Adipose tissue (tissue), 3 donors: Measurements from ENCODE around the gene LSM4. TPM values are rescaled to one million over a fixed set of nuclear protein-coding genes. Genes with fewer than 3 reads are reported as not detected.

Source experiments
- H3K27ac ChIP-seq: one replicate; pipeline ENCODE4 v1.5.1; 2013; ENCODE audit warnings: low read depth, low read length
- WGBS, 3 donors: extraction: QIAGEN DNeasy Blood & Tissue Kit; methylation state at CpG; one replicate each; pipeline ENCODE4 v1.1.7; 2013; 5-methylcytosine and 5-hydroxymethylcytosine counted together
- polyA plus RNA-seq, 3 donors: library from polyadenylated mRNA; stranded (reverse); fragments of 200-250 nt; gene quantifications; one replicate each; pipeline ENCODE4 v1.2.3, GENCODE V29; 2013
- donor health status: healthy with polysubstance abuse.
- donor health status: Bipolar disorder and iron deficiency.
- donor health status: healthy.

Gene LSM4
- polyA plus RNA-seq, 3 donors: 46.3 to 118 (median 100) TPM

DNA sequence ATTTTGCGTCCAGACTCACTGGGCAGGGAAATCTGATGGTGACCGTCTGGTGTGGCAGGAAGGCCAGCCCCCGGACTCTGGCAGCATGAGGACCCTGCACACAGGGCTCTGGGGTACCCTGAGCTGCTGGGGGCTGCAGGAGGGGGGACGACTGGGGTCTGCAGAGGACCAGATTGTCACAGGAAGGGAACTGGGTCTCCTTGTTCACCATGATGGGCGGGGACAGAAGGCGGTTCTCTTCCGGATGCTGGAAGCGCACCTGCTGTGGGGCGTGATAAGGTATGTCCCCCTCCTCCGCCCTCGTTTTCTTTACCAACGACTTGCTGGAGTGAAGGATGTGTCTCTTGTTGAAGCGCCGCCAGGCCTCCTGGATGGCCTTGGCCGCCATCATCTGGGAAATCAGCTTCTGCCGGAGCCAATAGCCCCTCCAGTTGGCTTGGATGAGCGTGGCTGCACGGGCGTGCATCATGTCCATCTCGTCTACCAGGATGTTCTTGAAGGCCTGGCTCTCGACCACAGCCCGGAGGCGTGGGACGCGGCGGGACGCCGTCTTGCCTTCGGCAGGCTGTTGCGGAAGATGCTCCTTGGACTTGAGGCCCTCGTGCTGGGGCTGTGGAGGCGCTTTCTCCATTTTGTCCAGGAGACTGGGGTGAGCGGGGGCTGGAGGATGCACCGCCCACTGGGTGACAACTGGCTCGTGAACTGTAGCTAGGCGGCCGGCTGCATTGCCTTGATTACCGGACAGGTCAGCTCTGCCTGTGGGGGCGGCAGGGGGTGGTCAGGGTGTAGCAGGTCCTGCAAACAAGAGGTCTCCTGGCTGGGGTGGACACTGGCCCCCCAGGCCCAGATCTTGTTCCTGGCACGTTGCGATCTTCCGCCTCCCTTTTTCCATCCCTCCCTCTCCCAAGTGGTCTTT lies 55.8 kb downstream of the LSM4 start:
- no peak overlapping the region for H3K27ac ChIP-seq
- 92 to 93% (median 92%) methylated on average over 42 of the region's 42 CpGs for WGBS, 3 donors

- H3K27ac ChIP-seq: no peak overlapping the region
- 90 to 94% (median 92%) methylated on average over 7 of the region's 7 CpGs for WGBS, 3 donors
Measured at GRCh38 chr19:18265582-18265981, 57.3 kb downstream of the LSM4 start.

DNA sequence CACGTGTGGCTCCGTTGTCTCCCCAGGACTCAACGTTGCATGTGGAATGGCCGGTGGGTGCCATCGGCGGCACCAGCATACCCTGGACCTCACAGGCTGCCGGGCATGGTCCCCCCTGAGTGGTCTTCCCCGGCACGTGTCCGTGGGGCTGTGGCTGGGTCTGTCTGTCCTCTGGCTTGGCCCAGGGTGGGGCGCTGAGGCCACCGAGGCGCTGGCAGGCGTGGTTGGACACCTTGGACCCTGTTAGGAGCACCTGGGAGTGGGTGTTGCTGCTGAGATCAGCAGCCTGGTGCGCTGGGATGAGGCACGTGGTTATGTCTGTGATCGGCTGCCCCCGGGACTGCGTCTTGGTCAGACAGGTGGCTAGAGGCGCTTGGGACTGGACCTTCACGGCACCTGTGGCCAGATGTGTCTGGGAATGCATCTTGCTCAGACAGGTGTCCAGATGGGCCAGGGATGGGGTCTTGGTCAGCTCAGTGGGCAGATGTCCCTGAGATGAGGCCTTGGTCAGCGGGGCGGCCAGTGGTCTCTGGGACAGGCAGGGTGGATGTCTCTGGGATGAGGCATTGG lies 57.8 kb downstream of the LSM4 start:
- H3K27ac ChIP-seq: no peak overlapping the region
- WGBS, 3 donors: 93 to 95% (median 94%) methylated on average over 22 to 23 of the region's 23 CpGs

DNA sequence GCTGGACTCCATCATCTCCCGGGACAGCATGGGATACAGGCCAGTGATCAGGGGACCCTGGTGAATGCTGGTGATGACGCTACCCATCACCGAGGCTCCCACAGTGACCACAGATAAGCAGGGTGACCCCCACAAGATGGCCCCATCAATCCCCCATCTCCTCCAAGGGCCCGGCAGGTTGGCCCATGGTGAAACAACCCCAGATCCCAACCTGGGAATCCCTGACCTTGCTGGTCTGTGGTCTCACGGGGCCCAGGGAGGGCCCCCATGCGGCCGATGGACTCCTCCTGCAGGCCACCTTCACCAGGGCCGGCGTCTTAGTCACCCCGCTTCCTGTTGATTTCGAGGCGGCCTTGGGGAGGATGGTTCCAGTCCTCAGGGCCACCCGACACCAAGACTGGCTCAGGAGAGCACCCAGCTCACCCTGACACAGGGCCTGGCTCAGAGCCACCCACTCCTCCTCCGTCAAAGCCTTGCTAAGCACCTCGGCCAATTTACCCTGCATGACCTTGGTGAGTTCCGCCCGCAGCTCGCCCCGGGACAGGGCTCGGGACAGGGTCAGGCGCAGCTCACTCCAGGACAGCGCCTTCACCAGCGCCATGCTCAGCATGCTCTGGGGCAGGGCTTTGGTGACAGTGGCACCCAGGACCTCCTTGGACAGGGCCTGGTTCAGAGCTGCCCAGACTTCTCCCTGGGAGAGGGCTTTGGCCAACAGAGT lies 58.6 kb downstream of the LSM4 start:
- 82 to 92% (median 90%) methylated on average over 22 to 23 of the region's 23 CpGs for WGBS, 3 donors
- no peak overlapping the region for H3K27ac ChIP-seq

- H3K27ac ChIP-seq: no peak overlapping the region
- 84 to 88% (median 85%) methylated on average over 16 of the region's 16 CpGs for WGBS, 3 donors
Measured at GRCh38 chr19:18263324-18264136, 59.3 kb downstream of the LSM4 start.

- H3K27ac ChIP-seq: no peak overlapping the region
- 92 to 94% (median 93%) methylated on average over 10 of the region's 10 CpGs for WGBS, 3 donors
Measured at GRCh38 chr19:18262917-18263316, 60.0 kb downstream of the LSM4 start.

- no peak overlapping the region for H3K27ac ChIP-seq
Measured at GRCh38 chr19:18262144-18262543, 60.7 kb downstream of the LSM4 start.

GRCh38 chr19:18261474-18261873 lies 61.4 kb downstream of the LSM4 start:
- 90 to 94% (median 92%) methylated on average over 2 of the region's 2 CpGs for WGBS, 3 donors
- H3K27ac ChIP-seq: no peak overlapping the region

DNA sequence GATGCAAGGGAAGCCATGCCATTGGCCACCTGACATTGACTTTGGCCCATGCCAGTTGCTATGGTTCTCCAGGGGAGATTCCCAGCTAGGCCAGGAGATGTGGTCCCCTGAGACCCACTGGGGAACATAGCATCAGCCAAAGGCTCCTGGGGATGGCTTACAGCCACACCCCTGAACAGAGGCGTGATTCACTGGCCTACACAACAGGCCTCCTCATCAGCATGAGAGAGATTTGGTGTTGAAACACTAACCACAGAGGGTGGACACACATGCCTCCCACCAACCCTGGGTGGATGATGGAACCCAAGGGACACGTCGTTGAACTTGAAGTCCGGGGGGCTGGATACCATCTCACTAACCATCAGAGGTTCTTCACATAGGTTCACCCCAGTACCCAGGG lies 63.0 kb downstream of the LSM4 start:
- H3K27ac ChIP-seq: no peak overlapping the region
- 81 to 92% (median 90%) methylated on average over 4 of the region's 4 CpGs for WGBS, 3 donors

- no peak overlapping the region for H3K27ac ChIP-seq
- WGBS, 3 donors: 90 to 93% (median 91%) methylated on average over 54 to 55 of the region's 55 CpGs
Measured at GRCh38 chr19:18257503-18258470, 65.1 kb downstream of the LSM4 start.

Other genes with a start within 250 kb of the LSM4 start
- 1 to 10 TPM in 1 of 3 donors, under 1 TPM in 2; 0.31 to 1.2 (median 1.00) TPM for gene IL12RB1, start 236.1 kb downstream of the LSM4 start, polyA plus RNA-seq
- 10 to 100 TPM in 1 of 3 donors, 1 to 10 TPM in 2; 3.5 to 10.8 (median 5.5) TPM for gene MAST3, start 225.3 kb downstream of the LSM4 start, polyA plus RNA-seq
- 1 to 10 TPM; 1.4 to 5.2 (median 1.6) TPM for gene PIK3R2, start 169.9 kb downstream of the LSM4 start, polyA plus RNA-seq
- gene IFI30, start 149.3 kb downstream of the LSM4 start, polyA plus RNA-seq: 100 to 1,000 TPM in 1 of 3 donors, 10 to 100 TPM in 2; 30.8 to 205 (median 70.3) TPM
- 10 to 100 TPM in 2 of 3 donors, 1 to 10 TPM in 1; 8.0 to 14.6 (median 10.6) TPM for gene MPV17L2, start 129.9 kb downstream of the LSM4 start, polyA plus RNA-seq
- 1 to 10 TPM in 2 of 3 donors, under 1 TPM in 1; 1.00 to 5.2 (median 1.5) TPM for gene RAB3A, start 119.0 kb downstream of the LSM4 start, polyA plus RNA-seq
- 1 to 10 TPM in 1 of 3 donors, under 1 TPM in 2; 0.20 to 4.0 (median 0.22) TPM for gene PDE4C, start 96.6 kb downstream of the LSM4 start, polyA plus RNA-seq
- 10 to 100 TPM in 1 of 3 donors, 1 to 10 TPM in 2; 1.3 to 11.2 (median 1.7) TPM for gene IQCN, start 48.6 kb downstream of the LSM4 start, polyA plus RNA-seq
- gene JUND, start 41.5 kb downstream of the LSM4 start, polyA plus RNA-seq: 100 to 1,000 TPM; 165 to 392 (median 214) TPM
- gene PGPEP1, start 17.5 kb upstream of the LSM4 start, polyA plus RNA-seq: 10 to 100 TPM in 2 of 3 donors, 1 to 10 TPM in 1; 9.1 to 17.2 (median 14.5) TPM
- 100 to 1,000 TPM in 1 of 3 donors, 1 to 10 TPM in 2; 1.8 to 107 (median 3.5) TPM for gene GDF15, start 63.1 kb upstream of the LSM4 start, polyA plus RNA-seq
- 1 to 10 TPM; 1.6 to 9.8 (median 7.1) TPM for gene LRRC25, start 74.5 kb upstream of the LSM4 start, polyA plus RNA-seq
- gene SSBP4, start 96.3 kb upstream of the LSM4 start, polyA plus RNA-seq: 10 to 100 TPM; 28.1 to 83.2 (median 72.5) TPM
- gene ISYNA1, start 115.1 kb upstream of the LSM4 start, polyA plus RNA-seq: 10 to 100 TPM; 18.3 to 55.6 (median 24.3) TPM
- 10 to 100 TPM in 1 of 3 donors, 1 to 10 TPM in 2; 6.5 to 25.9 (median 9.2) TPM for gene ELL, start 199.0 kb upstream of the LSM4 start, polyA plus RNA-seq
- gene FKBP8, start 220.5 kb upstream of the LSM4 start, polyA plus RNA-seq: 100 to 1,000 TPM in 2 of 3 donors, 10 to 100 TPM in 1; 90.8 to 352 (median 221) TPM
- 10 to 100 TPM; 63.6 to 92.0 (median 82.6) TPM for gene KXD1, start 234.8 kb upstream of the LSM4 start, polyA plus RNA-seq
- 1,000 to 10,000 TPM in 2 of 3 donors, 100 to 1,000 TPM in 1; 844 to 1,559 (median 1,492) TPM for gene UBA52, start 248.8 kb upstream of the LSM4 start, polyA plus RNA-seq